OCI-M1 (cell line): ENCODE results near the gene ADAMTS18.
"Not testable (repeated sequence)": the region's sequence is repeated elsewhere in the genome, so short reads cannot be mapped to it uniquely, and the experiment has no call there.

Source experiments
- DNase-seq: peaks from one replicate; lab custom pipeline; 2025; lab: John Stamatoyannopoulos, UW

Gene ADAMTS18

GRCh38 chr16:77434530-77435271, at the start of gene ADAMTS18:
ADAMTS18 (minus strand) TSS chr16:77435034; CDS start chr16:77434695, 339 bp downstream.
- no peak for DNase-seq

GRCh38 chr16:77480681-77481315, 46.0 kb upstream of the ADAMTS18 start:
- no peak for DNase-seq

GRCh38 chr16:77472262-77472661, 37.4 kb upstream of the ADAMTS18 start:
- no peak for DNase-seq

DNA sequence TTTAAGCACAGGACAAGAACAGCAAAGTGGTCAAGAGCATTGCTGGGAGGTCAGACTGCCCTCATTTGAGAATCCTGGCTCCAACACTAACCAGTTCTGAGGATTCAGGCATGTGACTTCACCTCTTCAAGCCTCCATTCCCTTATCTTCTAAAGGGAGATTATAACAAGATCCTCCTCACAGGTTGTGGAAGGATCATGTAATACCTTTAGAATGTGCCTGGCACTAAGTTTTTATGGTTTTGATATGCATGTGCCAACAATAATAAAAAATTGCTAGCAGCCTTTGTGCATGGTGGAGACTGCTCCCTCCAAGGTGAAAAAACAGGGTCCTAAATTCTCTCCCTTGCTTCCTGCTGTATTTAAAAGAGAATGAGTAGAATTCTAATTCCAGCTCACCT, 36.0 kb upstream of the ADAMTS18 start:
- DNase-seq, result no peak

DNA sequence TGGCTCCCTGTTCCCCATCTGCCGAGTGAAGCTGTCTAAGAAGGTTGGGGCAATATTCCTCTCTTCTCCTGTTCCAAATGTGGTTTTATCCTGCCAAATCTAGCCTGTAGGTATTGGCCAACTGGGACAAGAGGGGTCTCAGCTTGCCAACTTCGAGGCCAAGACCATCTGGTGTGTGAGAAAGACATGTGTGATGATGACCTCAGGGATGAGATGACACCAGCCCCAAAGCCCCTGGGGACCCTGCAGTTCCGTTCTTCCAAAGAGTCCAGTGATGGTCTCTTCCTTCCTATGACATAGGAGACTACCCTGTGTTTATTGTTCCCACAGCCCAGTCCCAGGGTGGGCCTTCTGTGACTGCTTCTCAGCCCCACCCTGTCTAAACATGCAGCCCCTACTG, 34.8 kb upstream of the ADAMTS18 start:
- no peak for DNase-seq

DNA sequence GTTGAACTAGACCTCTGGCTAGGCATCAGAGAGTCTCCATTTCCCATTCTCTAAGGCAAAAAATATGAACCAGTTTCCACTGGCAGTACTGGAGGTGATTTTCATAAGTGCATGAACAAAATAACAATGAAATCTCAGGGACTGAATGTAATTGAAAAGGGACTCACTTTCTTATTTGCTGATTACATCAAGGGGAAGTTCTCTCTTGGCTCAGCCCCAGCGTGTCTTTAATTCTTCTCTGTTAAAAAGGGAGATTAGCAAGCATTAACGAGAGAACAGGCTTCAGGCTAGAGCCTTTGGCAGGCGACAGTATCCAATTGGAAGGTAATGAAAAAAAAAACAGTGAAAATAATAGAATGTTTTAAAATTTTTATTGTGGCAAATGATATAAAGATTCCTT, 34.0 kb upstream of the ADAMTS18 start:
- no peak for DNase-seq

DNA sequence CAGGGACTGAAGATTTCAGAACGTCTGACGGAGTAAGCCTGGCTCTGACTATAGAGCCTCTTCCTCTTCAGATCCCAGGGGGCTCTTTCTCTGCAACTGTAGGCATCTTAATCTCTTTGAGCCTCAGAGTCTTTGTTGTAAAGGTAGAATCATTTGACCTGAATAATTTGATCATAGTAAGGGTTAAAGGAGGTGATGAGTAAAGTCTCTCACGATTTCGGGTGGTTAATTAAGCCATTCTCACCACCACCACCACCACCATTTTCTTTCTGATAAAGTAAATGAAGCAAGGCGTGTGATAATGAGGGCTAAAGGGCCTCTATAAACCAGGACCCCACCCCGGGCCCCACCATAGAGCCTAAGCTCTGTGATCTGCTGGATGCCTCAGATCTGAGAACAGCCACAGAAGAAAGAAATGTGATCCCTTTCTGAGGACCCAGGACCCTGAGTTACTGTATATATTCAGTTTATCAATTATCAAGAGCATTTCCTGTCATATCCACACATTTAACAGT, 33.0 kb upstream of the ADAMTS18 start:
- no peak for DNase-seq

DNA sequence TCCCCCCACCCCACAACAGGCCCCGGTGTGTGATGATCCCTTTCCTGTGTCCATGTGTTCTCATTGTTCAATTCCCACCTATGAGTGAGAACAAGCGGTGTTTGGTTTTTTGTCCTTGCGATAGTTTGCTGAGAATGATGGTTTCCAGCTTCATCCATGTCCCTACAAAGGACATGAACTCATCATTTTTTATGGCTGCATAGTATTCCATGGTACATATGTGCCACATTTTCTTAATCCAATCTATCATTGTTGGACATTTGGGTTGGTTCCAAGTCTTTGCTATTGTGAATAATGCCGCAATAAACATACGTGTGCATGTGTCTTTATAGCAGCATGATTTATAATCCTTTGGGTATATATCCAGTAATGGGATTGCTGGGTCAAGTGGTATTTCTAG, 28.8 kb upstream of the ADAMTS18 start:
- not testable (repeated sequence) for DNase-seq

- DNase-seq, result no peak
Measured at GRCh38 chr16:77462894-77463293, 28.1 kb upstream of the ADAMTS18 start.

- no peak for DNase-seq
Measured at GRCh38 chr16:77459534-77460254, 24.9 kb upstream of the ADAMTS18 start.

GRCh38 chr16:77457046-77457445, 22.2 kb upstream of the ADAMTS18 start:
- no peak for DNase-seq

- no peak for DNase-seq
Measured at GRCh38 chr16:77452243-77452642, 17.4 kb upstream of the ADAMTS18 start.

GRCh38 chr16:77450790-77451487, 16.1 kb upstream of the ADAMTS18 start:
- DNase-seq, result no peak

DNA sequence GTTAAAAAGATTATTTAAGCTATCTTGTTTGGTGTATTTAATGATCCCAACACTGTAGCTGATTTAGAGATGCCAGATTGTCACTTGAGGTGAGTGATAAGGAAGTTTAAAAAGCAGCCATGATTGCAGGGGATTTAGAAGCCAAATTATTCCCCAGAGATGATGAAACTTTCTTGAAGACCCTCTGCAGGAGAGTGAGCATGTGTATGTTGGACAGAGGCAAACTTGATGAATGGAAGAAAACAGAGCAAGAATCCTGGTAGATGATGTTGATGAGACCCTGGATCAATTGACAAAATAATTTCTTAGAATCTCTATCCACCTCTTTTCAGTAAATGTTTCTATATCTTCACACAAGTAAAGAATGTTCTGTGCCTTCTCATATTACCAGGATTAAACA, 14.4 kb upstream of the ADAMTS18 start:
- no peak for DNase-seq

GRCh38 chr16:77445324-77445723, 10.5 kb upstream of the ADAMTS18 start:
- DNase-seq, result no peak

GRCh38 chr16:77444147-77444460, 9.3 kb upstream of the ADAMTS18 start:
- DNase-seq, result no peak

DNA sequence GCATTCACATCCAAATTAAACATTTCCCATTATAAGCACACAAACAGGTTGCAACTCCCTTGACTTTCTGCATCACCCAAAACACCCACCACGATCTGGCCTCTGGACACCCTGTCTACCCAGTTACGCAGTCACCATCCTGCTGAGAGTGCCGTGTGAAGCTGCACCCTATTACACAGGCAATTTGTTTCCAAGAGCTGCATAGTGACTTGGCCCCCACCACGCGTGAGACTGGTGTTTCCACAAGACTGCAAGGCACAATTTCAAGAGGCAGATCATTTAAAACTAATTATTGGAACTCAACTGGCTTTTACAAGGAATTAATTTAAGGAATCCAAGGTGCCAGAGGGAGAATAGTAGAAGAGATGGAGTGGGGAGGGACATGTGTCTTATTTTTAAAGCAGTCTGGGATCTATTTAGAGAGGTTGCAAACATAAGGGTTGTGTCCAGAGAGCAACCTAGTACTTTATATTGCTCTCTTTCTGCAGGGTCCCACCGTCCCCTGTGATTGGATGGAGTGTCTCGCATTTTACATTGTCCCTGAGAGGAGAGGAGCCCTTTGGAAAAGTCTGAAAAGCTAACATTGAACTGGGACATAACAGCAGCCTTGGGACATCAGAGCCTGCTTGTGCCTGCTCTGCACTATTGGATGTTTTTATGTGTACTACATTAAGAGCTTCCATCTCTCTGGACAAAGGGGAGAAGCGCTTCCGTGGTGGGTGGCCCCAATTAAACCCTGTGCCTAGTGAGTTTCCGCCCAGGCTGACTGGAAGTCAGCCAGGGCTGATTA, 8.7 kb upstream of the ADAMTS18 start:
- no peak for DNase-seq

- no peak for DNase-seq
Measured at GRCh38 chr16:77442078-77442477, 7.2 kb upstream of the ADAMTS18 start.

DNA sequence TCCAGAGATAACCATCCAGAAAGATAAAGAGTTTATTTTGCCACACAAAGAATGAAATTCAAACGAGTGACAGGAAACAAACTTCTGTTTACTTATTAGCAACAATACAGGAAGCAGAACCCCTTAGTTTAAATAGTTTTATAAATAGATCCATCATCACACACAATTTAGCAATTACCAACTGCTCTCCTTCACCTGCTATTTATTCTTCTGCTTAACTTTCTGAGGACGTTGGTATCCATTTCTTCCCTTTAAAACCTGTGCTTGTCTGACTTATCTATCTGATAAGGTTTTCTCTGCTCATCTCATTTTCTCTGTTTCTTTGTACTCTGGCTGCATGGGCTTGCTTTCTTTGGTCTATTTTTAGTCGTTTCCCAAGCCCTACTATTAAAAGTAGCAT, 4.3 kb upstream of the ADAMTS18 start:
- no peak for DNase-seq

GRCh38 chr16:77437859-77438258, 3.0 kb upstream of the ADAMTS18 start:
- no peak for DNase-seq

DNA sequence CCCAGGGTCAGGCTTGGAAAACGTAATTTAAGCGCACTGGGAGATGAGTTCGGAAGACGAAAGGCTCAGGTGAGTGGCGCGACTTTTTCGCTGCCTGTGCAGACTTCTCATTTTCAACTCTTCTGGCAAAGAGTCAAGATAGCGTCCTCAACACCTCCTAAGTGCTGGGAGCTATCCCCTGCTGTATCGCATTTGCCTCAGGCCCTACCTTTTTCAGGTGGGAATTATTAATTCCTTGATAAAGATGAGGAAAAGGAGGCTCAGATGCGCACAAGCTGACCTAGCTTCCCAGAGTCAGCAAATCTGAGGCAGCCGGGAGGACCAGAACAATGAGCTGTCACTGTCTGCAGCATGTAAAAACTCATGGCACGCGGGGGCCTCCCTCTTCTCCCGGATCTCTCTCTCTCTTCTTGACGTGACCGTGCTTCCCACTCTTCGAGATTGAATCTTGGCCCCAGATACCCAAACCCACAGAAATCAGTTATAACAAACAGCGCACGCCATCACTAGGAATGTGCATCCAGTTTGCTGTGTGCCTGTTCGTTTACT, 512 bp upstream of the ADAMTS18 start:
- DNase-seq, result no peak
